Mesenchymal stem cell (in vitro differentiated cells and primary cell): ENCODE results near the gene MRPS27.

Source experiments
- DNase-seq: peaks from one replicate; pipeline ENCODE4 v3.0.0-alpha.2; 2013
- H2AFZ ChIP-seq: one replicate; pipeline ENCODE4 v1.6.1; 2013; ENCODE audit warnings: low read depth, mild to moderate bottlenecking, control low read depth, inconsistent platforms, low read length, moderate library complexity
- H2AK5ac ChIP-seq: 2 replicates; pipeline ENCODE4 v1.6.1; 2013; ENCODE audit warnings: low read length, moderate library complexity, mild to moderate bottlenecking, inconsistent platforms; ENCODE audit not compliant: severe bottlenecking
- H2BK120ac ChIP-seq: one replicate; pipeline ENCODE4 v1.6.1; 2013; ENCODE audit warnings: low read depth, mild to moderate bottlenecking, inconsistent platforms, low read length, moderate library complexity
- H2BK12ac ChIP-seq, 2 experiments: one replicate each; pipeline ENCODE4 v1.6.1; 2013; ENCODE audit warnings: inconsistent platforms in 2 of 2, low read length in 2 of 2, mild to moderate bottlenecking in 2 of 2, moderate library complexity in 2 of 2, control low read depth in 1 of 2
- H2BK15ac ChIP-seq: one replicate; pipeline ENCODE4 v1.6.1; 2013; ENCODE audit warnings: mild to moderate bottlenecking, low read depth, inconsistent platforms; ENCODE audit not compliant: poor library complexity, severe bottlenecking
- H2BK5ac ChIP-seq: 2 replicates; pipeline ENCODE4 v1.6.1; 2013; ENCODE audit warnings: low read depth, mild to moderate bottlenecking, low read length, control low read depth, inconsistent platforms; ENCODE audit not compliant: poor library complexity, severe bottlenecking
- H3K14ac ChIP-seq, 2 experiments: one replicate each; pipeline ENCODE4 v1.6.1; 2013; ENCODE audit warnings: inconsistent platforms in 2 of 2, low read length in 2 of 2, control low read depth in 1 of 2, mild to moderate bottlenecking in 1 of 2, moderate library complexity in 1 of 2
- H3K18ac ChIP-seq, 2 experiments: one replicate each; pipeline ENCODE4 v1.6.1; 2013; ENCODE audit warnings: inconsistent platforms in 2 of 2, low read length in 2 of 2, control low read depth in 1 of 2, low read depth in 1 of 2, mild to moderate bottlenecking in 1 of 2
- H3K23ac ChIP-seq, 2 experiments: one replicate each; pipeline ENCODE4 v1.6.1; 2013; ENCODE audit warnings: inconsistent platforms in 2 of 2, low read length in 2 of 2, mild to moderate bottlenecking in 2 of 2, moderate library complexity in 2 of 2, control low read depth in 1 of 2
- H3K27ac ChIP-seq: 2 replicates; pipeline ENCODE4 v1.5.1; 2013; ENCODE audit warnings: mild to moderate bottlenecking, moderate library complexity, low read length, control low read depth, inconsistent platforms; ENCODE audit not compliant: poor library complexity, severe bottlenecking
- H3K27me3 ChIP-seq, 2 experiments: 2 replicates each; pipeline versions ENCODE4 v1.6.1 to v1.7.0; 2013; ENCODE audit warnings: low read length in 2 of 2, mild to moderate bottlenecking in 2 of 2, moderate library complexity in 2 of 2, control low read depth in 1 of 2, inconsistent platforms in 1 of 2; ENCODE audit not compliant: control insufficient read depth in 1 of 2, insufficient read depth in 1 of 2
- H3K36me3 ChIP-seq, 2 experiments: 2 replicates each; pipeline versions ENCODE4 v1.6.1 to v1.7.0; 2013; ENCODE audit warnings: low read length in 2 of 2, control low read depth in 1 of 2, inconsistent platforms in 1 of 2, low read depth in 1 of 2, mild to moderate bottlenecking in 1 of 2; ENCODE audit not compliant: insufficient read depth in 2 of 2, control insufficient read depth in 1 of 2
- H3K4ac ChIP-seq, 2 experiments: one replicate each; pipeline ENCODE4 v1.6.1; 2013; ENCODE audit warnings: inconsistent platforms in 2 of 2, low read length in 2 of 2, mild to moderate bottlenecking in 2 of 2, moderate library complexity in 2 of 2, control low read depth in 1 of 2, low read depth in 1 of 2
- H3K4me1 ChIP-seq: 2 replicates; pipeline ENCODE4 v1.6.1; 2013; ENCODE audit warnings: low read depth, low read length, control low read depth; ENCODE audit not compliant: control insufficient read depth, insufficient read depth
- H3K4me2 ChIP-seq: 2 replicates; pipeline ENCODE4 v1.6.1; 2013; ENCODE audit warnings: low read length, mild to moderate bottlenecking, inconsistent platforms; ENCODE audit not compliant: poor library complexity, severe bottlenecking
- H3K4me3 ChIP-seq, 2 experiments: 2 replicates each; pipeline versions ENCODE4 v1.5.1 to v1.7.0; 2013; ENCODE audit warnings: low read length in 2 of 2, mild to moderate bottlenecking in 2 of 2, control low read depth in 1 of 2, low read depth in 1 of 2; ENCODE audit not compliant: insufficient read depth in 1 of 2
- H3K79me1 ChIP-seq: replicated peaks from 2 replicates; pipeline ENCODE4 v1.6.1; 2013; ENCODE audit warnings: mild to moderate bottlenecking, control low read depth, low read length, inconsistent platforms; ENCODE audit not compliant: poor library complexity, severe bottlenecking
- H3K9ac ChIP-seq: 2 replicates; pipeline ENCODE4 v1.7.0; 2013; ENCODE audit warnings: mild to moderate bottlenecking, low read length, moderate library complexity
- H3K9me3 ChIP-seq: 2 replicates; pipeline ENCODE4 v1.7.0; 2013; ENCODE audit warnings: mild to moderate bottlenecking, low read length; ENCODE audit not compliant: control insufficient read depth
- H4K8ac ChIP-seq: one replicate; pipeline ENCODE4 v1.6.1; 2013; ENCODE audit warnings: inconsistent platforms, mild to moderate bottlenecking, low read length, moderate library complexity
- H4K91ac ChIP-seq: one replicate; pipeline ENCODE4 v1.6.1; 2013; ENCODE audit warnings: mild to moderate bottlenecking, low read length, inconsistent platforms
- WGBS: methylation state at CpG from one replicate; pipeline ENCODE4 v1.1.7; 2013; ENCODE audit warnings: mixed read lengths; 5-methylcytosine and 5-hydroxymethylcytosine counted together

Gene MRPS27

DNA sequence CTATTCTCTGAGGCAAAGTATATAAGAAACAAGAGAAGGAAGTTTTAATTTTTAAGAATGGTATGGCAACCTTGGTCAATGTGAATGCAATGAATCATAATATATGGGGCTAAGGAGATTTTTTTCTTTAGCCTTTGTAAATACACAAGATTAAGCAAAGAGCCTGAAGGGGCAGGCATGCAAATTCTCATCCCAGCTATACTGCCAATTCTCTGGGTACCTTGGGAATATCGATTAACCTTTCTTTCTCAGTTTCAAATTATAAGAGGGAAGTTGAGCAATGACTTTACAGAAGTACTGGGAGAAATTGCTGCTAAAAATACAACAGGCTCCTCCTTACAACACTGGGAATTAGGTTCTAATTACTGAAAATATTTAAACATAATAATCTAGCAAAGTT lies 97.5 kb downstream of the MRPS27 start:
- Histone ChIP-seq H2BK120ac (no peak overlapping the region), H2AK5ac (no peak overlapping the region), H4K91ac (no peak overlapping the region)

DNA sequence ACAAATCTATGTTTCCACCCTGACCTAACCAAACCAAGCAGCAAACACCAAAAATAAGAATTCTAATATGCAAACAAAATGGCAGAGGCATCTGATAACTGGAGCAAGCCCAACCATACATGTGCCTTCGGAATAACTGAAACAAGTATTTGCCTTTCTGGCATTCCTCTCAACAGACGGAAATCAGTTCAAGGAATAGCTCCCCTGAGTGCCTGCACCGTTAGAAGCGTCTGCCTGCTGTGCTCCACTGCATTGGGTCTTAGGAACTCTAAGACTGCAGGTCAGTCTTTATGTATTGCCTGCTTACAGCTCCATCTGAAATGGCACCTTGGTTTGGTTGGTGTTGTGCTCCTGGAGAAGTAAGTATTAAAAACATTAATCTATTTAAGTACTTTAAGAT lies 98.5 kb downstream of the MRPS27 start:
- Histone ChIP-seq H3K4me1 (peaks cover 2% of the 10 kb centered on the region), H4K8ac (no peak overlapping the region), H2BK15ac (no peak overlapping the region), H2BK5ac (no peak overlapping the region), H3K23ac (no peak overlapping the region), H3K14ac (no peak overlapping the region), H3K4me3 (no peak overlapping the region), H3K18ac (no peak overlapping the region), H2AFZ (no peak overlapping the region), H3K27ac (no peak overlapping the region), H2AK5ac (no peak overlapping the region), H3K4me2 (no peak overlapping the region), H2BK12ac (no peak overlapping the region), H3K27me3 (no peaks in the 10 kb centered on the region), H3K9me3 (no peaks in the 10 kb centered on the region), H3K4ac (no peak overlapping the region), H3K36me3 (peaks cover 21 to 97% of the 10 kb centered on the region in 2 experiments), H4K91ac (no peak overlapping the region), H3K79me1 (peaks cover 3% of the 10 kb centered on the region), H3K9ac (no peak overlapping the region), H2BK120ac (no peak overlapping the region)
- no peak for DNase-seq
- WGBS, result 97% methylated on average over 4 of the region's 4 CpGs

More for the DNA sequence above, 97.5 kb downstream of the MRPS27 start:
- H3K79me1 ChIP-seq, result peaks cover 4% of the 10 kb centered on the region
- H2BK5ac ChIP-seq, result no peak overlapping the region
- no peak overlapping the region for H3K4me2 ChIP-seq
- no peak overlapping the region for H3K9ac ChIP-seq
- no peaks in the 10 kb centered on the region for H3K27me3 ChIP-seq
- no peak overlapping the region for H3K4ac ChIP-seq
- no peaks in the 10 kb centered on the region for H3K9me3 ChIP-seq
- H3K36me3 ChIP-seq, result peaks cover 25 to 97% of the 10 kb centered on the region in 2 experiments
- H4K8ac ChIP-seq, result no peak overlapping the region
- no peak overlapping the region for H2BK12ac ChIP-seq
- no peak overlapping the region for H3K23ac ChIP-seq
- no peak overlapping the region for H3K14ac ChIP-seq
- H2AFZ ChIP-seq, result no peak overlapping the region
- H3K4me3 ChIP-seq, result no peak overlapping the region
- WGBS, result no CpG with 5 or more reads among the region's 1 CpG
- H2BK15ac ChIP-seq, result no peak overlapping the region
- H3K18ac ChIP-seq, result no peak overlapping the region
- H3K4me1 ChIP-seq, result peaks cover 2% of the 10 kb centered on the region
- H3K27ac ChIP-seq, result no peak overlapping the region
- no peak for DNase-seq

DNA sequence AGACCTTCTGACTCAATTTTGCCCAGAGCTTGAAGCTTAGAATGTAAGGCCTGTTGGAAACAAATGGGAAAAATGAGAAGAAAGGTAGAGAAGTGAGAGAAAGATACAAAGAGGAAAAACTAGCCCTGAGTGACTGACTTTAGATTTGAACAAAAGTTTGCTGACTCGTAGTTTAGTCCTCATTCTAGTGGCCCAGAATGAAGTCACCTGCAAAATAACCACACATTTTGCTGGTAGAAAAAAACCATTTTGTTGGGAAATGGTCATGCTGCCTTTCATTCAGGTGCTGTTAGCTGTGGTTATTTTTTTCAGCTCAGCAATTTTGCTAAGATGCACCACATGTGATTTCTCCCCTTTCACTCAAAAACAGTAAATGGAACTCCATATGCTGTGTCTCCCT lies 98.9 kb downstream of the MRPS27 start:
- Histone ChIP-seq H3K4me3 (no peak overlapping the region), H3K23ac (no peak overlapping the region), H3K4me2 (no peak overlapping the region), H3K9ac (no peak overlapping the region), H2BK12ac (no peak overlapping the region), H3K4ac (no peak overlapping the region), H2AK5ac (no peak overlapping the region), H4K91ac (no peak overlapping the region), H4K8ac (no peak overlapping the region), H2BK120ac (no peak overlapping the region), H3K36me3 (peaks cover 21 to 96% of the 10 kb centered on the region in 2 experiments), H3K27ac (no peak overlapping the region), H3K27me3 (no peaks in the 10 kb centered on the region), H3K4me1 (peaks cover 2% of the 10 kb centered on the region), H2AFZ (no peak overlapping the region), H2BK5ac (no peak overlapping the region), H3K79me1 (peaks cover 3% of the 10 kb centered on the region), H3K18ac (no peak overlapping the region), H3K9me3 (no peaks in the 10 kb centered on the region), H2BK15ac (no peak overlapping the region), H3K14ac (no peak overlapping the region)
- DNase-seq, result no peak
- 100% methylated on average over 1 of the region's 1 CpG for WGBS

DNA sequence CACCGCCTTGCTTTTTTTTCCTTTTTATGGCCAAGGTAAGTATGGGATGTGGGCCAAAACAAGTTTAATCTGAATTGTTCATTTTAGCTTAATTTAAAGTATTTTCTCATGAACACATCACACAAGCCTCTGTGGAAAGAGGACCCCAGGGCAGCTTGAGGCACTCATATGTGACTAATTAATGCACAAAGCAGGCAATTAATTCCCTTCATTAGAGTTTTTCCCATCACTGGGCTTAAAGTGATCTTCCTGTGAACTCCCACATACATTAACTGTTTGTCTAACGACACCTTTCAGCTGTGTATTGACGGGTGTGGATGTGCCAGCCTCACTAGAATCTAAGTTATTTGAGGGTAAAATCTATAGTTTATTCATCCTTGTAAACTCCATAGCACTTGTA lies 103.3 kb downstream of the MRPS27 start:
- H3K9me3 ChIP-seq, result no peaks in the 10 kb centered on the region

More for the DNA sequence above, 103.3 kb downstream of the MRPS27 start:
- no peak overlapping the region for H3K27ac ChIP-seq
- H3K14ac ChIP-seq, result no peak overlapping the region
- H3K9ac ChIP-seq, result no peak overlapping the region
- WGBS, result no CpG with 5 or more reads among the region's 3 CpGs
- no peak overlapping the region for H4K8ac ChIP-seq
- no peak overlapping the region for H2AK5ac ChIP-seq
- no peak overlapping the region for H2BK120ac ChIP-seq
- H3K4me3 ChIP-seq, result no peak overlapping the region
- H2BK5ac ChIP-seq, result no peak overlapping the region
- no peak overlapping the region for H3K23ac ChIP-seq
- DNase-seq, result no peak
- no peak overlapping the region for H3K18ac ChIP-seq
- no peaks in the 10 kb centered on the region for H3K79me1 ChIP-seq
- H3K27me3 ChIP-seq, result no peaks in the 10 kb centered on the region
- H2BK12ac ChIP-seq, result no peak overlapping the region
- no peak overlapping the region for H3K4ac ChIP-seq
- H2AFZ ChIP-seq, result no peak overlapping the region
- no peak overlapping the region for H3K4me2 ChIP-seq
- H3K4me1 ChIP-seq, result peaks cover 1% of the 10 kb centered on the region
- H3K36me3 ChIP-seq, result peaks cover 20 to 61% of the 10 kb centered on the region in 2 experiments
- H2BK15ac ChIP-seq, result no peak overlapping the region
- no peak overlapping the region for H4K91ac ChIP-seq
